GM12892 (cell line): ENCODE results near the gene TMEM9.

Experiments used
- POLR2A ChIP-seq: IDR thresholded peaks from 2 replicates; pipeline ENCODE4 v1.6.1; 2011; ENCODE audit warnings: low read depth, low read length, control low read depth
- POLR2AphosphoS5 ChIP-seq: IDR thresholded peaks from 2 replicates; pipeline ENCODE4 v1.6.1; 2011; ENCODE audit warnings: low read depth, low read length, control low read depth

- no peak for TF ChIP-seq POLR2AphosphoS5
- TF ChIP-seq POLR2A, result no peak
Measured at GRCh38 chr1:201157949-201158348, 3.7 kb upstream of the TMEM9 start.
